ENCODE measurements around the gene CLCN2. TPM values are rescaled to one million over a fixed set of nuclear protein-coding genes. Genes with fewer than 3 reads are reported as not detected.

CLCN2 gene
- total RNA-seq, 2 experiments from 2014 or later = 5.7 to 6.8 TPM

DNA sequence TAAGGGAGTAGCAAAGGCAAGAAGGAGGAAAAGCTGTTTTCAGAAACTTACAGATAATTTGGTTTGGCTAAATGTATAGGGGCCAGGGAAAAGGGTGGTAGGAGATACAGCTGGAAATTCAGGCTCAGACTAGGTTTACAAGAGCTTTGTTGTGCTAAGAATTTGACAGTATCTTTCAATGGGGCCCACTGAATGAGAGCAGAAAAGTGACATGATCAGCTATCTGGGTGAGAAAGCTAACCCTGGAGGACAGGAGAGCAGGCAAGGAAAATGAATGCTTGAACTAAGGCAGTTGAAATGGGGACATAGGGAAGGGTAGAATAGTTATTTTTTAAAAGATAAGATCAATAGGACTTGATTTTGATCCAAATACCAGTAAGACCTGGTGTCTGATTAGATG is 49.8 kb downstream of the CLCN2 start:
- POLR2A ChIA-PET = no interaction called here
- no peaks in the 10 kb centered on the region for H3K27me3 Mint-ChIP-seq

DNA sequence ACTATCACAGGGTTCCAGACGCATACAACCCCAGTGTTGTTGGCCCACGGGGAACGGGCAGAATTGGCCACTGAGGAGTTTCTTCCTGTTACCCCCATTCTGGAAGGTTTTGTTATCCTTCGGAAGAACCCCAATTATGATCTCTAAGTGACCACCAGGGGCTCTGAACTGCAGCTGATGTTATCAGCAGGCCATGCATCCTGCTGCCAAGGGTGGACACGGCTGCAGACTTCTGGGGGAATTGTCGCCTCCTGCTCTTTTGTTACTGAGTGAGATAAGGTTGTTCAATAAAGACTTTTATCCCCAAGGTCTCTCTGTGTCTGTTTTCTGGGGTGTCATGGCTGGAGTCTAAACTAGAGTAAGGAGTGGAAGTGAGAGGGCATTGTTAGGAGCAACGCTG is 52.7 kb downstream of the CLCN2 start:
- H3K4me3 Mint-ChIP-seq = no peak overlapping the region
- no peaks in the 10 kb centered on the region for H3K4me1 Mint-ChIP-seq
- no peaks in the 10 kb centered on the region for H3K27me3 Mint-ChIP-seq
- no peak overlapping the region for H3K27ac Mint-ChIP-seq
- H3K36me3 Mint-ChIP-seq = peaks cover 34% of the 10 kb centered on the region
- ATAC-seq (ENCODE audit: low read depth) (no peak), DNase-seq (no peak)
- POLR2A ChIA-PET = no interaction called here
- no peaks in the 10 kb centered on the region for H3K9me3 Mint-ChIP-seq

More for the DNA sequence above, 49.8 kb downstream of the CLCN2 start:
- Mint-ChIP-seq H3K27ac (no peak overlapping the region), H3K4me1 (peaks cover 8% of the 10 kb centered on the region), H3K9me3 (no peaks in the 10 kb centered on the region), H3K36me3 (peaks cover 24% of the 10 kb centered on the region), H3K4me3 (no peak overlapping the region)
- DNase-seq = no peak
- ATAC-seq (ENCODE audit: low read depth) = no peak

DNA sequence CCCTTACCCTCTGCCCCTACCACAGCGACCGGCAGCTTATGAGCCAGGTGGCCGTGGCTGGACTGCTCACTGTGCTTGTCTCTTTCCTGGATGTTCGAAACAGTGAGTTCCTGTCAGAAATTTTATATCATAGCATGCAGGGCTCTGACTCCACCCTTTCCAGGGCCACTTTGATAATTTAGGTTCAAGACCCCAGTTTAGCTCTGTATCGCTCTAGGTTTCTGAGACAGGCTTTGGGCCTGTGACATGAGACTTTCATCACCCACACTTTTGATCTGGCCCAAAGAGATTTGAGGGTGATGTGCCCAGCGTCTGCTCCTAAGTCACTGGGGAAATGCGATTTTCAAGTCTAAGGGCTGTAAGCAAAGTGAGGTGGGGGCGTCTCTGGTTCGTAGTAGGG is 53.5 kb downstream of the CLCN2 start:
- Mint-ChIP-seq H3K9me3 (no peaks in the 10 kb centered on the region), H3K27me3 (no peaks in the 10 kb centered on the region), H3K27ac (no peak overlapping the region)

DNA sequence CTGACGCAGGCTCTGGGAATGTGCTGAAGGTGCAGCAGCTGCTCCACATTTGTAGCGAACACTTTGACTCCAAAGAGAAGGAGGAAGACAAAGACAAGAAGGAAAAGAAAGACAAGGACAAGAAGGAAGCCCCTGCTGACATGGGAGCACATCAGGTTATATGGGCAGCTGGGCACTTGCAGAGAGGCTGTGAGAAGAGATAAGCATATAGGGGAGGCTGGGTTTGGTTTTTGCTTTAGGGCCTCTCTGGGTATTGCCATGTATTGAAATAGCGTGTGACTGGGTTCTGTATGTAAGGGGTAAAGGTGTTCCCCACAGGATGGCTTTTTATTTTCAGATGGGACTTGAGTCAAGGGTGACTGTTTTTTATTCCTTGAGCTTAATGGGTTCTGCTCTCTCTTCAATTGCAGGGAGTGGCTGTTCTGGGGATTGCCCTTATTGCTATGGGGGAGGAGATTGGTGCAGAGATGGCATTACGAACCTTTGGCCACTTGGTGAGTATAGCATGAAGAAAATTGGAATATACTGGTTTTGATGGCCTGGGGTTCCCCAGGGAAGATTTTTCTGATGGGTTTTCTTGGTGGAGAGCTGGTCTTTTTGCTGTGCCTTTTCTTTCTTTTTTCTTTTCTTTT is 54.9 kb downstream of the CLCN2 start:
- DNase-seq (no peak), ATAC-seq (ENCODE audit: low read depth) (no peak)
- no peak overlapping the region for H3K27ac Mint-ChIP-seq
- H3K9me3 Mint-ChIP-seq = no peaks in the 10 kb centered on the region
- H3K4me1 Mint-ChIP-seq = peaks cover 4% of the 10 kb centered on the region
- no peak overlapping the region for H3K4me3 Mint-ChIP-seq
- H3K36me3 Mint-ChIP-seq = peaks cover 45% of the 10 kb centered on the region
- H3K27me3 Mint-ChIP-seq = no peaks in the 10 kb centered on the region
- POLR2A ChIA-PET = no interaction called here

More for the DNA sequence above, 53.5 kb downstream of the CLCN2 start:
- DNase-seq = no peak
- ATAC-seq (ENCODE audit: low read depth) = no peak
- Mint-ChIP-seq H3K36me3 (peaks cover 39% of the 10 kb centered on the region), H3K4me1 (no peaks in the 10 kb centered on the region), H3K4me3 (no peak overlapping the region)
- POLR2A ChIA-PET = no interaction called here

DNA sequence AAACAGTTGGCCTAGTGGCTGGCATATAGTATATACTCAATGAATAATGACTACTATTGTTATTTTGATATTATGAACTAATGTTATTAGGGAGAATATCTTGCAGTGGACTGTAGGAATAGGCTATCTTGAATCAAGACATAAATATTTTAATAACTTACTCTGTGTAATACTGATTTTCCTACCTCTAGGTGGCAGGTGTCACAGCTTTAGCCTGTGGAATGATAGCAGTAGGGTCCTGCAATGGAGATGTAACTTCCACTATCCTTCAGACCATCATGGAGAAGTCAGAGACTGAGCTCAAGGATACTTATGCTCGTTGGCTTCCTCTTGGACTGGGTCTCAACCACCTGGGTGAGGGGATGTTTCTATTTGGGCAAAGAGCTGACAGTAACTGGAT is 55.8 kb downstream of the CLCN2 start:
- Mint-ChIP-seq H3K4me1 (peaks cover 9% of the 10 kb centered on the region), H3K9me3 (no peaks in the 10 kb centered on the region), H3K27ac (no peak overlapping the region), H3K27me3 (no peaks in the 10 kb centered on the region), H3K36me3 (peaks cover 46% of the 10 kb centered on the region), H3K4me3 (no peak overlapping the region)
- POLR2A ChIA-PET = no interaction called here
- ATAC-seq (ENCODE audit: low read depth) = peak; percentile 55
- no peak for DNase-seq

DNA sequence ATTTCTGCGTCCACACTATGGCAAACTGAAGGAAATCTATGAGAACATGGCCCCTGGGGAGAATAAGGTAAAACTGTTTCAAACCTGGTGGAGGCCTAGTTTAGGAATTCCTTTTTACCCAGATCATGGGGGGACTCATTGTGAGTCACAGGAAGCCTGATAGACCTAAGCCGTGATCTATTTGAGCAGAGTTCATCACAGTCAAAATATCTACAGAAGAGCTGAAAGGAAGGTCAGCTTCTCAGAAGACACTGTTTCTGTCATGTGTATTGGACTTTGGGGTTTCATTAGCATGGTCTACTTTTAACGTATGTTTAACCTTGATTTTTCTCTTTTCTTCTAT is 61.1 kb downstream of the CLCN2 start:
- POLR2A ChIA-PET = interaction anchor here (1.4 kb wide), 1 partner anchor 62 kb away, joined by 5 read pairs; no protein-coding TSS in a partner anchor
- H3K27ac Mint-ChIP-seq = no peak overlapping the region
- DNase-seq = no peak
- no peaks in the 10 kb centered on the region for H3K27me3 Mint-ChIP-seq
- H3K4me1 Mint-ChIP-seq = peaks cover 21% of the 10 kb centered on the region
- peaks cover 13% of the 10 kb centered on the region for H3K36me3 Mint-ChIP-seq
- H3K9me3 Mint-ChIP-seq = no peaks in the 10 kb centered on the region
- H3K4me3 Mint-ChIP-seq = peak overlapping the region; percentile 92
- no peak for ATAC-seq (ENCODE audit: low read depth)

DNA sequence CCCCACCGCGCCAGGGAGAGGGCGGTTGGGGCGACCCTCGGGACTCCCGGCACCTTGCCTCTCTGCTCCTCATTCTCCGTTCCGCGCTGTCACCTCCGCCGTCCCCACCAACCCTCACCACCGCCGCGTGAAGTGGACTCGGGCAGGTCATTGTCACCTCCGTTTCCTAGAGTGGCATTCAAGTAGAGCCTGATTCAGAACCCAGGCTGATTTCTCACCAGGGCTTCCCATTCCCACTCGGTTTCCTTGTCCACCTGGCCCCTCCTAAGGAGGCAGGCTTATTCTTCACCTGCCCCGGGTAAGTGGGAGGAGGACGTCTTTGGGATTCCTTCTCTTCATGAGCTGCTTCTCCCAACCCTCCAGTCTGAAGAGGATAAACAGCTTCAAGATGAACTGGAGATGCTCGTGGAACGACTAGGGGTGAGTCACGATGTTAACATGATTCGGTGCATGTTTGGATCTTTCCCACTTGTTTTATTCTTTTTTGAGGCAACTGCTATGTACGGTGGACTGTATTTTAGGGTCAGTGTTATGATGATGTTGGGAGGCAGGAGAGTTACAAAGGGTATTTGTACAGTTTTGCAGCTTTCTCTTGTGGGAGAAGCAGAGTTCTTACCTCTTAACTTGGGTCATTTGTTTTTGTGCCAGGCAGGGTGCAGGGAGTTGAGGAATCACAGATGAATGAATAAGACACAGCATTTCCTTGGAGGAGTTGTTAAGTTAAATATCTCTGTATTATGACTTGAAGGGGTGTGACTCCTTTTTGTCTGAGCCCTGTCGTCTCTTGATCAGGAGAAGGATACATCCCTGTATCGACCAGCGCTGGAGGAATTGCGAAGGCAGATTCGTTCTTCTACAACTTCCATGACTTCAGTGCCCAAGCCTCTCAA is 61.7 kb downstream of the CLCN2 start:
- Mint-ChIP-seq H3K4me1 (peaks cover 21% of the 10 kb centered on the region), H3K36me3 (peaks cover 13% of the 10 kb centered on the region), H3K27me3 (peaks cover 2% of the 10 kb centered on the region), H3K9me3 (no peaks in the 10 kb centered on the region), H3K4me3 (peak overlapping the region; percentile 92), H3K27ac (peak overlapping the region; percentile 82)
- POLR2A ChIA-PET = interaction anchor here (1.4 kb wide), 1 partner anchor 62 kb away, joined by 5 read pairs; no protein-coding TSS in a partner anchor
- ATAC-seq (ENCODE audit: low read depth) (no peak), DNase-seq (no peak)

DNA sequence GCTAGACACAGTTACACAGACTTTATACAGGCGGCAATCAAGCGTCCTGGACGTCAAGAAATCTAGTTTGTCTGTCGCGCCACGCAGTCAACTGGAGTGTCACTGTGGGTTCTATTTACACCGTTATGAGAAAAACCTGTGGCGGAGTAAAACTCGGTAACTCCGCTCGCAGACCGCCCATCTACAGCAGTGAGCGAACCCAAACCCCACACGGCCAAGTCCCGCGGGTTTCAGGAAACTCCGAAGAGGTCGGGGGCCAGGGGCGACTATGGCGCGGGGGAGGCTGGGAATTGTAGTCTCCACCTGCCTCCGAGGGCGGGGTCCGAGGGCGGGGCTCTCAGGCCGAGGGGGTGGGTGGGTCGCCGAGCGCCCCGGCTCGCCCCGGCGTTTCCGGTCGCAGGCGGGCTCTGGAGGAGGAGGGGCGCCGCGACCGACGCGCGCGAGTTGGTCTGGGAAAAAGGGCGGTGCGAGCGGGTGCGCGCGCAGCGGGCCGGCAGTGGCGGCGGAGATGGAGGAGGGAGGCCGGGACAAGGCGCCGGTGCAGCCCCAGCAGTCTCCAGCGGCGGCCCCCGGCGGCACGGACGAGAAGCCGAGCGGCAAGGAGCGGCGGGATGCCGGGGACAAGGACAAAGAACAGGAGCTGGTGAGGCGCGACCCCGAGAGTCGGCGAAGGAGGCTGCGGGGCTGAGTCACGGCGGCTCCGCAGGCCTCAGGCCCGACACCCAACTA is 62.5 kb downstream of the CLCN2 start, which contains the start of gene PSMD2:
PSMD2 (plus strand) TSS at position 483 of the 729 bp plus-strand sequence; CDS start at position 509, 26 bp downstream.
- H3K9me3 Mint-ChIP-seq = no peaks in the 10 kb centered on the region
- peak; percentile 96 for ATAC-seq (ENCODE audit: low read depth)
- peak within 1 kb of the TSS; percentile 92 for H3K4me3 Mint-ChIP-seq
- H3K27ac Mint-ChIP-seq = peak within 1 kb of the TSS; percentile 82
- peaks cover 4% of the 10 kb centered on the region for H3K27me3 Mint-ChIP-seq
- peaks cover 12% of the 10 kb centered on the region for H3K36me3 Mint-ChIP-seq
- POLR2A ChIA-PET = interaction anchor here (1.4 kb wide), 1 partner anchor 63 kb away, joined by 5 read pairs; no protein-coding TSS in a partner anchor
- peaks cover 21% of the 10 kb centered on the region for H3K4me1 Mint-ChIP-seq
- peak; percentile 98 for DNase-seq

DNA sequence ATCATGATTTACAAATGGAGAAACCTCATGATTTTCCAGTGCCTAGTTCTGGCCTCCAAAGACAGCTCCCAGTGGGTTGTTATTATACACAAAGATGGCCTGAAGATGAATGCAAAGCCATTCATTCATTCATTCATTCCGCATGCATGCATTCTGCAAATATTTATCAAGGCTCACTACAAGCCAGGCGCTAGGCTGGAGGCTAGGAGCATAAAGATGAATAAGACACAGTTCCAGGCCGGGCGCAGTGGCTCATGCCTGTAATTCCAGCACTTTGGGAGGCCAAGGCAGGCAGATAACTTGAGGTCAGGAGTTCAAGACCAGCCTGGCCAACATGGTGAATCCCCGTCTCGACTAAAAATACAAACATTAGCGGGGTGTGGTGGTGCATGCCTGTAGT is 64.8 kb downstream of the CLCN2 start:
- peaks cover 4% of the 10 kb centered on the region for H3K27me3 Mint-ChIP-seq
- H3K4me3 Mint-ChIP-seq = no peak overlapping the region
- H3K4me1 Mint-ChIP-seq = peaks cover 19% of the 10 kb centered on the region
- H3K27ac Mint-ChIP-seq = no peak overlapping the region
- DNase-seq (no peak), ATAC-seq (ENCODE audit: low read depth) (no peak)
- peaks cover 3% of the 10 kb centered on the region for H3K36me3 Mint-ChIP-seq
- POLR2A ChIA-PET = no interaction called here
- H3K9me3 Mint-ChIP-seq = no peaks in the 10 kb centered on the region

Other genes with a start within 250 kb of the CLCN2 start
- 10 to 100 TPM; 54.7 to 61.8 TPM for gene EIF2B5, start 226.2 kb downstream of the CLCN2 start, total RNA-seq
- gene DVL3, start 206.2 kb downstream of the CLCN2 start, total RNA-seq = 10 to 100 TPM; 39.9 to 41.0 TPM
- 100 to 1,000 TPM; 210 to 213 TPM for gene AP2M1, start 186.8 kb downstream of the CLCN2 start, total RNA-seq
- 10 to 100 TPM; 68.6 to 76.3 TPM for gene ABCF3, start 175.4 kb downstream of the CLCN2 start, total RNA-seq
- under 1 TPM in 1 of 2 experiments, not detected in 1; 0.25 TPM for gene VWA5B2, start 132.0 kb downstream of the CLCN2 start, total RNA-seq
- gene ALG3, start 112.6 kb downstream of the CLCN2 start, total RNA-seq = 10 to 100 TPM; 38.8 to 38.9 TPM
- gene EEF1AKMT4, start 111.9 kb downstream of the CLCN2 start, total RNA-seq = 1 to 10 TPM; 2.5 to 3.3 TPM
- not detected for gene CAMK2N2, start 100.1 kb downstream of the CLCN2 start, total RNA-seq
- not detected for gene ECE2, start 85.6 kb downstream of the CLCN2 start, total RNA-seq
- gene PSMD2, start 62.4 kb downstream of the CLCN2 start, total RNA-seq = 100 to 1,000 TPM; 171 to 172 TPM
- 100 to 1,000 TPM; 253 to 258 TPM for gene EIF4G1, start 47.0 kb downstream of the CLCN2 start, total RNA-seq
- 1 to 10 TPM; 5.5 to 6.1 TPM for gene FAM131A, start 24.0 kb downstream of the CLCN2 start, total RNA-seq
- gene POLR2H, start 105 bp upstream of the CLCN2 start, total RNA-seq = 10 to 100 TPM; 86.5 to 88.2 TPM
- not detected for gene THPO, start 16.6 kb upstream of the CLCN2 start, total RNA-seq
- gene CHRD, start 18.4 kb upstream of the CLCN2 start, total RNA-seq = not detected
- under 1 TPM in 1 of 2 experiments, not detected in 1; 0.25 TPM for gene EPHB3, start 200.2 kb upstream of the CLCN2 start, total RNA-seq